Cardiac muscle cell (in vitro differentiated cells and primary cell): ENCODE data around the gene ACOT7. TPM values are rescaled to one million over a fixed set of nuclear protein-coding genes. Genes with fewer than 3 reads are reported as not detected.

Experiments
- DNase-seq, 2 donors: peaks; one replicate each; pipeline versions ENCODE4 v3.0.0 to v3.0.0-alpha.2; 2010 to 2017; ENCODE audit warnings: low read depth in 1 of 2, low spot score in 1 of 2
- H3K27ac ChIP-seq: fragments of 200-600 bp; sonication (generic); 2 replicates; pipeline ENCODE4 v1.5.1; 2016
- H3K27me3 ChIP-seq: fragments of 200-600 bp; sonication (generic); 2 replicates; pipeline ENCODE4 v1.6.0; 2016; ENCODE audit warnings: control low read depth
- H3K36me3 ChIP-seq: fragments of 200-600 bp; sonication (generic); 2 replicates; pipeline ENCODE4 v1.5.1; 2016; ENCODE audit warnings: control low read depth
- H3K4me1 ChIP-seq: fragments of 200-600 bp; sonication (generic); 2 replicates; pipeline ENCODE4 v1.8.1; 2017; ENCODE audit warnings: low read depth, mild to moderate bottlenecking, mixed run types
- H3K4me3 ChIP-seq: fragments of 200-600 bp; sonication (generic); 2 replicates; pipeline ENCODE4 v1.5.1; 2016; ENCODE audit warnings: mild to moderate bottlenecking
- H3K9me3 ChIP-seq: fragments of 200-600 bp; sonication (generic); 2 replicates; pipeline ENCODE4 v1.5.1; 2017; ENCODE audit warnings: low read depth, mild to moderate bottlenecking, control low read depth
- CTCF ChIP-seq: IDR thresholded peaks from 2 replicates; pipeline ENCODE4 v1.5.1; 2012; ENCODE audit warnings: low read depth, mild to moderate bottlenecking, low read length
- polyA plus RNA-seq: library from polyadenylated mRNA; unstranded; fragments of >200 nt; fragmentation: Nextera tagmentation; extraction: Ambion mirVana; gene quantifications from 2 replicates; pipeline ENCODE4 v1.2.1, GENCODE V29; 2016
- total RNA-seq: library from RNA; depleted of rRNA; stranded (reverse); fragments of >200 nt; gene quantifications from 2 replicates; pipeline ENCODE4 v1.2.3, GENCODE V29; 2016

The ACOT7 gene
- total and polyA plus RNA-seq, 2 experiments from 2014 or later, result 11.8 to 51.2 TPM

GRCh38 chr1:6322161-6322560, 71.4 kb downstream of the ACOT7 start:
- no peaks in the 10 kb centered on the region for H3K36me3 ChIP-seq
- TF ChIP-seq CTCF, result no peak
- H3K27me3 ChIP-seq, result no peaks in the 10 kb centered on the region
- no peak overlapping the region for H3K27ac ChIP-seq
- H3K9me3 ChIP-seq, result no peaks in the 10 kb centered on the region
- H3K4me1 ChIP-seq, result no peaks in the 10 kb centered on the region
- DNase-seq, result no peak
- no peak overlapping the region for H3K4me3 ChIP-seq

- H3K36me3 ChIP-seq, result no peaks in the 10 kb centered on the region
- H3K4me3 ChIP-seq, result no peak overlapping the region
- DNase-seq, result no peak
- H3K27me3 ChIP-seq, result no peaks in the 10 kb centered on the region
- no peaks in the 10 kb centered on the region for H3K9me3 ChIP-seq
- TF ChIP-seq CTCF, result no peak
- H3K27ac ChIP-seq, result no peak overlapping the region
- H3K4me1 ChIP-seq, result no peaks in the 10 kb centered on the region
Observed at GRCh38 chr1:6321205-6321604, 72.4 kb downstream of the ACOT7 start.

- no peaks in the 10 kb centered on the region for H3K4me1 ChIP-seq
- DNase-seq, result no peak
- no peak for TF ChIP-seq CTCF
- H3K36me3 ChIP-seq, result no peaks in the 10 kb centered on the region
- H3K4me3 ChIP-seq, result no peak overlapping the region
- H3K27me3 ChIP-seq, result peaks cover 3% of the 10 kb centered on the region
- H3K9me3 ChIP-seq, result no peaks in the 10 kb centered on the region
- H3K27ac ChIP-seq, result no peak overlapping the region
Observed at GRCh38 chr1:6317098-6317760, 76.3 kb downstream of the ACOT7 start.

- no peak for DNase-seq
- no peak overlapping the region for H3K4me3 ChIP-seq
- no peaks in the 10 kb centered on the region for H3K9me3 ChIP-seq
- no peak for TF ChIP-seq CTCF
- H3K27me3 ChIP-seq, result peaks cover 3% of the 10 kb centered on the region
- H3K27ac ChIP-seq, result no peak overlapping the region
- H3K4me1 ChIP-seq, result no peaks in the 10 kb centered on the region
- no peaks in the 10 kb centered on the region for H3K36me3 ChIP-seq
Observed at GRCh38 chr1:6316240-6317097, 77.1 kb downstream of the ACOT7 start.

- H3K36me3 ChIP-seq, result no peaks in the 10 kb centered on the region
- H3K27me3 ChIP-seq, result peaks cover 3% of the 10 kb centered on the region
- H3K27ac ChIP-seq, result no peak overlapping the region
- no peak for TF ChIP-seq CTCF
- no peaks in the 10 kb centered on the region for H3K4me1 ChIP-seq
- DNase-seq, result no peak
- no peaks in the 10 kb centered on the region for H3K9me3 ChIP-seq
- no peak overlapping the region for H3K4me3 ChIP-seq
Observed at GRCh38 chr1:6314503-6314902, 79.1 kb downstream of the ACOT7 start.
